ENCODE data around the gene HRH1.

The HRH1 gene

DNA sequence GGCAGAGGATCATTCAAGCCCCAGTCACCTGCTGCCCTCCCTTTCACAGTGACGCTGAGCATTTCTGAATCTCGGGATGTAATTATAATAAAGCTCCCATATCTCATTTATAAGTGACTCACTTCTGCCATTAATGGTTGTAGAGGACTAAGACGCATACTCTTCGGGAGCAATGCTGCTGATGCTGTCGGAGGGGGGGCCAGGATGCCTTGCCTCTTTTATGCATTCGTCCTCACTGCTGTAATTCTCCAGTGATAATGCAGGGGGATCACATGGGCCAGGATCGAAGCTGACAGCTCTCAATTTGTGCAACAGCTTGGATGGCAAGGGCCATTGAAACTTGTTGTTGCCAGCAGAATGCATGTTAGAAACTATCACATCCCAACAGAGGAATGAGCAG lies 3.1 kb downstream of the HRH1 start:
- TF ChIP-seq, protein P1, sequence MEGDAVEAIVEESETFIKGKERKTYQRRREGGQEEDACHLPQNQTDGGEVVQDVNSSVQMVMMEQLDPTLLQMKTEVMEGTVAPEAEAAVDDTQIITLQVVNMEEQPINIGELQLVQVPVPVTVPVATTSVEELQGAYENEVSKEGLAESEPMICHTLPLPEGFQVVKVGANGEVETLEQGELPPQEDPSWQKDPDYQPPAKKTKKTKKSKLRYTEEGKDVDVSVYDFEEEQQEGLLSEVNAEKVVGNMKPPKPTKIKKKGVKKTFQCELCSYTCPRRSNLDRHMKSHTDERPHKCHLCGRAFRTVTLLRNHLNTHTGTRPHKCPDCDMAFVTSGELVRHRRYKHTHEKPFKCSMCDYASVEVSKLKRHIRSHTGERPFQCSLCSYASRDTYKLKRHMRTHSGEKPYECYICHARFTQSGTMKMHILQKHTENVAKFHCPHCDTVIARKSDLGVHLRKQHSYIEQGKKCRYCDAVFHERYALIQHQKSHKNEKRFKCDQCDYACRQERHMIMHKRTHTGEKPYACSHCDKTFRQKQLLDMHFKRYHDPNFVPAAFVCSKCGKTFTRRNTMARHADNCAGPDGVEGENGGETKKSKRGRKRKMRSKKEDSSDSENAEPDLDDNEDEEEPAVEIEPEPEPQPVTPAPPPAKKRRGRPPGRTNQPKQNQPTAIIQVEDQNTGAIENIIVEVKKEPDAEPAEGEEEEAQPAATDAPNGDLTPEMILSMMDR (conservative IDR thresholded peaks at IDR 0.05; ENCODE audit: low read depth, low read length): no peak
- H3K79me2 ChIP-seq (ENCODE audit: insufficient read depth, low read depth): no peaks in the 10 kb centered on the region
- H3K27ac ChIP-seq: no peak overlapping the region
- no peaks in the 10 kb centered on the region for H3K27me3 ChIP-seq (ENCODE audit: insufficient read depth, low read depth)
- H3K4me3 ChIP-seq (IDR thresholded peaks at IDR 0.05; ENCODE audit: insufficient read depth, low read depth, low read length): no peak overlapping the region
- no peak overlapping the region for H3K4me2 ChIP-seq
- no peak overlapping the region for H2AFZ ChIP-seq (ENCODE audit: low read depth)
- H3K36me3 ChIP-seq (ENCODE audit: insufficient read depth): no peaks in the 10 kb centered on the region
- H3K9ac ChIP-seq: no peak overlapping the region
- no peaks in the 10 kb centered on the region for H4K20me1 ChIP-seq (ENCODE audit: insufficient read depth)
- H3K4me1 ChIP-seq (ENCODE audit: low read depth, poor library complexity, severe bottlenecking): no peaks in the 10 kb centered on the region

DNA sequence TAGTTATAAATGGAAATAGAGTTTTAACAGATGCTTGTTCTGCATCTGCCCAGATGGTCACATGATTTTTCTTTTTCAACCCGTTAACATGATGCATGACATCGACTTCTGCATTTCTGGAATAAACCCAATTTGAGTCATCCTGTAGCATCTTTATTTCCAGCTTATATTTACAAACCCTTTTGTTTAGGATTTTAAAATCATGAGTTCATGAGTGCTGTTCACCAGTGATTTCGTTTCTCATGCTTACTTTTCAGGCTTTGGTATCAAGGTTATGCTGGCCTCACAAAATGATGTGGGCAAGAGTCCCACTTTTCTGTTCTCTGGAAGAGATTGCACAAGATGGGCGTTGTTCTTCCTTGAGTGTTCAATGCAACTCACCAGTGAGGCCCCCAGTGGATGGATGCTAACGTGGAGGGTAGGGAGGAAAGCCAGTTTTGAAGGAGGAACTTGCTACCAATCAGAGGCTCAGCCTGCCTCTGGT lies 5.2 kb downstream of the HRH1 start:
- Histone ChIP-seq H3K27ac (no peak overlapping the region), H2AFZ (ENCODE audit: low read depth) (no peak overlapping the region), H3K4me2 (no peak overlapping the region), H3K79me2 (ENCODE audit: insufficient read depth, low read depth) (no peaks in the 10 kb centered on the region), H3K9ac (no peak overlapping the region), H3K4me3 (IDR thresholded peaks at IDR 0.05; ENCODE audit: insufficient read depth, low read depth, low read length) (no peak overlapping the region), H3K36me3 (ENCODE audit: insufficient read depth) (no peaks in the 10 kb centered on the region), H3K27me3 (ENCODE audit: insufficient read depth, low read depth) (no peaks in the 10 kb centered on the region), H4K20me1 (ENCODE audit: insufficient read depth) (no peaks in the 10 kb centered on the region), H3K4me1 (ENCODE audit: low read depth, poor library complexity, severe bottlenecking) (no peaks in the 10 kb centered on the region)
- TF ChIP-seq, protein P1 (conservative IDR thresholded peaks at IDR 0.05; ENCODE audit: low read depth, low read length): no peak

DNA sequence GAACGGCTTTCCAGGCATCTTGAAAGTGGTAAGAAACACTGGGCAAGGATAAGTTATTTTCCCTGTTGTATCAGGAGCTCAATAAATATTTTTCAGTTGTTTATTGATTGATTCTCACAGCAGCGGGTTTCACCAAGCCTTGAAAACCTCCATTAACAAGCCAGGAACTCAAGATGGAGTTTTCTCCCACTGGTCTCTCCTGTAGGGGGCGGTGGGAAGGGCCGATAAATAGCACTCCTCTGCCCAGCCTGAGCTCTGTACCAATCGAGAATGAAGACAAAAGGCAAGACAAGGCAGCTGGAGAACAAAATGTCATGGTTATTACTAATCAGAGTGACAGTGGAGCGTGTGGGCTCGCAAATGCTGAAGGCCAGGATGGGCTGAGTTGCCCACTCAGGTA lies 7.4 kb downstream of the HRH1 start:
- H3K27me3 ChIP-seq (ENCODE audit: insufficient read depth, low read depth): no peaks in the 10 kb centered on the region
- no peak overlapping the region for H3K4me2 ChIP-seq
- H3K4me3 ChIP-seq (IDR thresholded peaks at IDR 0.05; ENCODE audit: insufficient read depth, low read depth, low read length): no peak overlapping the region
- no peaks in the 10 kb centered on the region for H3K4me1 ChIP-seq (ENCODE audit: low read depth, poor library complexity, severe bottlenecking)
- H3K9ac ChIP-seq: no peak overlapping the region
- H2AFZ ChIP-seq (ENCODE audit: low read depth): no peak overlapping the region
- no peaks in the 10 kb centered on the region for H3K36me3 ChIP-seq (ENCODE audit: insufficient read depth)
- H4K20me1 ChIP-seq (ENCODE audit: insufficient read depth): no peaks in the 10 kb centered on the region
- H3K27ac ChIP-seq: no peak overlapping the region
- H3K79me2 ChIP-seq (ENCODE audit: insufficient read depth, low read depth): no peaks in the 10 kb centered on the region
- TF ChIP-seq, protein P1 (conservative IDR thresholded peaks at IDR 0.05; ENCODE audit: low read depth, low read length): no peak

DNA sequence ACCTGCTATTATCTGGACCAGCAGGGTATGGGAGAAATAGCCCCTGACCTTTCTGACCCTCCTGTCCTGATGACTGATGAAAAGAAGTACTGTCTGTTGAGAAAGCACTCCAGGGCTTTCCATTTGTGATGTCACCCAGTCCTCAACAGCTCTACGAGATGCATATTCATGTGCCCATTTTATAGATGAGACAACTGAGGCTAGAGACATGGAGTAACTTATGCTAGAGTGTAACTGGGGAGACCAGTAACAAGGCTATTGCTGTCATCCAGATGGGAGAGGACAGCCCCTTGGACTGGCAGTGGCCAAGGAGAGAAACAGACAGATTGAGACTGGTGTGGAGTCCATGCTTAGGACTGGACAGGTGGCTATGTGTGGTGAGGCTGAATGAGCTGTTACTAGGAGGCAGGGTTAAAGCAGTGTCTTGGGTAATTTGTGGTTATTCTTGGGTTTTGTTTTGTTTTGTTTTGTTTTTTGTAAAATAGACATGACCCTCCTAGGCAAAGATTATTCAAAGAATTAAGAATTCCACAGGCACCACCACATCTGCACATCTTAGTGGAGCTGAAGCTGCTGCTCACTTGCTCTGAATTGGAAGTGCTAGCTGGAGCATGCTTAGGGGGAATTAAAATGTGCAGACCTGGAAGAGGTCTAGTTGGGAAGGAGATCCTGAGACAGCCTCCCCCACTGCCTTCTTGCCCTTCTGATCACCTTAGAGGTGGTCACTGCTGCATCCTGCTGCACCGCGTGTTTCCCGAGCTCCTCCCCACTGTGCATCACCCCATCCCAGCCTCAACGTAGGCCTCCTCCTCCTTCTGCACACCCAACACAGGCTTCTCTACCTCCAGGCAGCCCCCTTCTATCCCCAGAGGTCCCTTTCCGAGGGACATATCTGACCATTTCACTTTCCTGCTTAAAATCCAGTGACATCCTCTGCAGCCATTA lies 8.4 kb downstream of the HRH1 start:
- Histone ChIP-seq H2AFZ (ENCODE audit: low read depth) (no peak overlapping the region), H4K20me1 (ENCODE audit: insufficient read depth) (no peaks in the 10 kb centered on the region), H3K36me3 (ENCODE audit: insufficient read depth) (no peaks in the 10 kb centered on the region), H3K4me2 (no peak overlapping the region), H3K9ac (no peak overlapping the region), H3K4me3 (IDR thresholded peaks at IDR 0.05; ENCODE audit: insufficient read depth, low read depth, low read length) (no peak overlapping the region), H3K79me2 (ENCODE audit: insufficient read depth, low read depth) (no peaks in the 10 kb centered on the region), H3K27ac (no peak overlapping the region), H3K27me3 (ENCODE audit: insufficient read depth, low read depth) (no peaks in the 10 kb centered on the region), H3K4me1 (ENCODE audit: low read depth, poor library complexity, severe bottlenecking) (no peaks in the 10 kb centered on the region)
- TF ChIP-seq, protein P1 (conservative IDR thresholded peaks at IDR 0.05; ENCODE audit: low read depth, low read length): no peak
